HEK293 (cell line): ENCODE measurements around the gene ASPSCR1.

Experiments used
- CTCF ChIA-PET: fragments of 350-600 bp; formaldehyde crosslinking; extraction: SDS; loops from one replicate; lab custom pipeline; 2021; ENCODE audit warnings: antibody characterized with exemption; lab: Yijun Ruan, JAX
- POLR2A ChIA-PET: fragments of 300-600 bp; formaldehyde crosslinking; extraction: SDS; loops from one replicate; lab custom pipeline; 2020; ENCODE audit warnings: antibody characterized with exemption, inconsistent platforms; lab: Yijun Ruan, JAX
- H3K27ac ChIP-seq: fragments of 200-500 bp; sonication (Bioruptor generic); 2 replicates; pipeline ENCODE4 v1.5.1; 2014; ENCODE audit warnings: low read depth, low read length, control low read depth, inconsistent platforms; ENCODE audit errors: extremely low read depth
- H3K36me3 ChIP-seq, 2 experiments: fragments of 200-500 bp in 1 of 2; sonication (Bioruptor generic) in 1 of 2; 1 replicate in 1 of 2; 2 replicates in 1 of 2; pipeline ENCODE4 v1.5.1; 2014 to 2017; ENCODE audit warnings: inconsistent platforms in 2 of 2, low read length in 2 of 2; ENCODE audit not compliant: control insufficient read depth in 2 of 2, insufficient read depth in 1 of 2
- H3K4me1 ChIP-seq: fragments of 200-500 bp; sonication (Bioruptor generic); 2 replicates; pipeline ENCODE4 v1.5.1; 2014; ENCODE audit warnings: mild to moderate bottlenecking, low read length, inconsistent platforms; ENCODE audit not compliant: control insufficient read depth, insufficient read depth
- H3K4me3 ChIP-seq: 2 replicates; pipeline ENCODE4 v1.5.1; 2011; ENCODE audit warnings: low read depth, mild to moderate bottlenecking, control low read depth, low read length, moderate library complexity
- H3K9me3 ChIP-seq: fragments of 200-500 bp; sonication (Bioruptor generic); 2 replicates; pipeline ENCODE4 v1.5.1; 2014; ENCODE audit warnings: low read depth, low read length, inconsistent platforms; ENCODE audit not compliant: control insufficient read depth, insufficient read depth
- GLIS2 ChIP-seq: fragments of 450-650 bp; formaldehyde crosslinking; IDR thresholded peaks from 2 replicates; pipeline ENCODE4 v1.5.1; 2016; ENCODE audit warnings: missing biosample characterization, missing genetic modification characterization
- ZNF148 ChIP-seq: fragments of 450-650 bp; formaldehyde crosslinking; IDR thresholded peaks from 2 replicates; pipeline ENCODE4 v1.5.0; 2017; ENCODE audit warnings: missing biosample characterization, missing genetic modification characterization, borderline replicate concordance
- ZNF426 ChIP-seq: fragments of 450-650 bp; formaldehyde crosslinking; IDR thresholded peaks from 2 replicates; pipeline ENCODE4 v1.5.1; 2017; ENCODE audit warnings: missing biosample characterization, missing genetic modification characterization, mild to moderate bottlenecking, inconsistent platforms, moderate library complexity
- TF ChIP-seq, protein P1 (sequence below): fragments of 450-650 bp; formaldehyde crosslinking; IDR thresholded peaks from 2 replicates; pipeline ENCODE4 v1.5.1; 2016; ENCODE audit warnings: missing biosample characterization, missing genetic modification characterization
- TF ChIP-seq, protein P2 (sequence below): fragments of 450-650 bp; formaldehyde crosslinking; IDR thresholded peaks from 2 replicates; pipeline ENCODE4 v1.5.1; 2016; ENCODE audit warnings: missing biosample characterization, missing genetic modification characterization

Gene ASPSCR1

DNA sequence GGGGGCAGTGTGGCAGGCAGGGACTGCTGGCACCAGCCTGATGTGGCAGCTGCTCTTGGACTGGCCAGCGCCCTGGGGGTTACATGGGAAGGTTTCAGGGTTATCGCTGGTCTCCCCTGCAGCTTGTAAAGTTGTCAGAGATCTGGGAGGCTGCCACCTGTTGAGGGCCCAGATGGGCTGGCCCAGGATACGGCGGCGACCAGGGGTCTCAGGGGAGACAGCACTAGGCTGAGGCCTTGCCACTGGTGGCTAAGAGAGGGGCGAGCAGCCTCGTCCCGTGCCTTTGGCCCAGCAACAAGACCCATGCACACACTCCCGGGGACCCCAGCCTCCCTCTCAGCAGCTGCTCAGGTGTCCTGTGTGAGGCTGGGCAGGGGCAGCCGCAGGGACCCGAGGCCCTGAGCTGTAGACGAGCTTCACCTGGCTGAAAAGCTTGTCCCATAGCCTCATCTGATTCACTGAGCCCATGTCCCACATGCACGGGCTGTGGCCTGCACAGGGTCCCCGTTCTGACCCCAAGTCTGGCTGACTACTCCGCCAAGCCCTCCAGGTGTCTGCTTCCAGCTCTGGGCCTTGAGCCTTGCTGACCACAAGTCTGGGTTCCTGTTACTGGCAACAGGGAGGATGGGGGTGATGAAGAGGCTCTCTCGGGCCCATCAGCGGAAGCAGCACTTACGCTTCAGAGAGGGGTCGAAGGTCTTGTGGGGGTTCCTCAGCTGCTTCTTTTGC lies 82.0 kb downstream of the ASPSCR1 start (continued):
- TF ChIP-seq, protein P1, sequence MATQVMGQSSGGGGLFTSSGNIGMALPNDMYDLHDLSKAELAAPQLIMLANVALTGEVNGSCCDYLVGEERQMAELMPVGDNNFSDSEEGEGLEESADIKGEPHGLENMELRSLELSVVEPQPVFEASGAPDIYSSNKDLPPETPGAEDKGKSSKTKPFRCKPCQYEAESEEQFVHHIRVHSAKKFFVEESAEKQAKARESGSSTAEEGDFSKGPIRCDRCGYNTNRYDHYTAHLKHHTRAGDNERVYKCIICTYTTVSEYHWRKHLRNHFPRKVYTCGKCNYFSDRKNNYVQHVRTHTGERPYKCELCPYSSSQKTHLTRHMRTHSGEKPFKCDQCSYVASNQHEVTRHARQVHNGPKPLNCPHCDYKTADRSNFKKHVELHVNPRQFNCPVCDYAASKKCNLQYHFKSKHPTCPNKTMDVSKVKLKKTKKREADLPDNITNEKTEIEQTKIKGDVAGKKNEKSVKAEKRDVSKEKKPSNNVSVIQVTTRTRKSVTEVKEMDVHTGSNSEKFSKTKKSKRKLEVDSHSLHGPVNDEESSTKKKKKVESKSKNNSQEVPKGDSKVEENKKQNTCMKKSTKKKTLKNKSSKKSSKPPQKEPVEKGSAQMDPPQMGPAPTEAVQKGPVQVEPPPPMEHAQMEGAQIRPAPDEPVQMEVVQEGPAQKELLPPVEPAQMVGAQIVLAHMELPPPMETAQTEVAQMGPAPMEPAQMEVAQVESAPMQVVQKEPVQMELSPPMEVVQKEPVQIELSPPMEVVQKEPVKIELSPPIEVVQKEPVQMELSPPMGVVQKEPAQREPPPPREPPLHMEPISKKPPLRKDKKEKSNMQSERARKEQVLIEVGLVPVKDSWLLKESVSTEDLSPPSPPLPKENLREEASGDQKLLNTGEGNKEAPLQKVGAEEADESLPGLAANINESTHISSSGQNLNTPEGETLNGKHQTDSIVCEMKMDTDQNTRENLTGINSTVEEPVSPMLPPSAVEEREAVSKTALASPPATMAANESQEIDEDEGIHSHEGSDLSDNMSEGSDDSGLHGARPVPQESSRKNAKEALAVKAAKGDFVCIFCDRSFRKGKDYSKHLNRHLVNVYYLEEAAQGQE (tag by site-specific recombination) = no peak

- CTCF ChIA-PET = interaction anchor here (0.5 to 0.6 kb wide), 2 partner anchors 39 to 101 kb away, joined by 3 to 4 read pairs; no protein-coding TSS in a partner anchor
- no peak for TF ChIP-seq ZNF426 (tag by site-specific recombination)
- Histone ChIP-seq H3K27ac (no peak overlapping the region), H3K36me3 (peaks cover 3 to 97% of the 10 kb centered on the region in 2 experiments; a peak in 2 of 3 replicates), H3K9me3 (no peaks in the 10 kb centered on the region), H3K4me3 (no peak overlapping the region), H3K4me1 (peaks cover 7% of the 10 kb centered on the region; the same call in 1 of the 2 replicates)
- POLR2A ChIA-PET = interaction anchor here (0.8 to 14.2 kb wide), 10 partner anchors 9 to 37 kb away, joined by 3 to 96 read pairs (median 4); partner anchors contain the start of genes CENPX, DCXR, LRRC45 and RAC3
Observed at GRCh38 chr17:82060001-82060380, 82.6 kb downstream of the ASPSCR1 start.

- Histone ChIP-seq H3K27ac (peak overlapping the region; percentile 32; the same call in 1 of the 2 replicates), H3K4me3 (no peak overlapping the region), H3K9me3 (no peaks in the 10 kb centered on the region), H3K36me3 (peaks cover 3 to 90% of the 10 kb centered on the region in 2 experiments; a peak in 1 of 3 replicates), H3K4me1 (peaks cover 7% of the 10 kb centered on the region; the same call in 1 of the 2 replicates)
- TF ChIP-seq, protein P2, sequence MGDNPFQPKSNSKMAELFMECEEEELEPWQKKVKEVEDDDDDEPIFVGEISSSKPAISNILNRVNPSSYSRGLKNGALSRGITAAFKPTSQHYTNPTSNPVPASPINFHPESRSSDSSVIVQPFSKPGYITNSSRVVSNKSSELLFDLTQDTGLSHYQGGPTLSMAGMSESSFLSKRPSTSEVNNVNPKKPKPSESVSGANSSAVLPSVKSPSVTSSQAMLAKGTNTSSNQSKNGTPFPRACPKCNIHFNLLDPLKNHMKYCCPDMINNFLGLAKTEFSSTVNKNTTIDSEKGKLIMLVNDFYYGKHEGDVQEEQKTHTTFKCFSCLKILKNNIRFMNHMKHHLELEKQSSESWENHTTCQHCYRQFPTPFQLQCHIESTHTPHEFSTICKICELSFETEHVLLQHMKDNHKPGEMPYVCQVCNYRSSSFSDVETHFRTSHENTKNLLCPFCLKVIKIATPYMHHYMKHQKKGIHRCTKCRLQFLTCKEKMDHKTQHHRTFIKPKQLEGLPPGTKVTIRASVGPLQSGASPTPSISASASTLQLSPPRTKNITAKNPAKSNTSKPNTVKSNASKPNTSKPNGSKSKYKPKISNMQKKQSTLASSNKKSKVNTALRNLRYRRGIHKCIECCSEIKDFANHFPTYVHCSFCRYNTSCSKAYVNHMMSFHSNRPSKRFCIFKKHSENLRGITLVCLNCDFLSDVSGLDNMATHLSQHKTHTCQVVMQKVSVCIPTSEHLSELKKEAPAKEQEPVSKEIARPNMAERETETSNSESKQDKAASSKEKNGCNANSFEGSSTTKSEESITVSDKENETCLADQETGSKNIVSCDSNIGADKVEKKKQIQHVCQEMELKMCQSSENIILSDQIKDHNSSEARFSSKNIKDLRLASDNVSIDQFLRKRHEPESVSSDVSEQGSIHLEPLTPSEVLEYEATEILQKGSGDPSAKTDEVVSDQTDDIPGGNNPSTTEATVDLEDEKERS (tag by site-specific recombination) = no peak
- TF ChIP-seq ZNF148 (tag by site-specific recombination) (no peak), GLIS2 (0 out of 2 replicates have a peak, but pooled peaks have one; percentile 28)
- ChIA-PET CTCF (interaction anchor here (0.5 to 0.7 kb wide), 4 partner anchors 17 to 106 kb away, joined by 3 to 4 read pairs (median 3); no protein-coding TSS in a partner anchor), POLR2A (interaction anchor here (0.9 to 14.2 kb wide), 12 partner anchors 9 to 38 kb away, joined by 3 to 96 read pairs (median 4); partner anchors contain the start of genes CENPX, DCXR, LRRC45 and RAC3)
Observed at GRCh38 chr17:82060614-82061013, 83.2 kb downstream of the ASPSCR1 start.
